GM23338 (cell line): ENCODE data around the gene MBTPS2. TPM values are rescaled to one million over a fixed set of nuclear protein-coding genes. Genes with fewer than 3 reads are reported as not detected.

Experiments
- ATAC-seq: fragments of 200-7000 bp; cut with Tn5 transposase; 3 replicates; pipeline ENCODE4 v1.9.1; 2020
- DNase-seq: peaks from one replicate; pipeline ENCODE4 v3.0.0-alpha.2; 2015; ENCODE audit warnings: low spot score
- H2AFZ ChIP-seq: fragments of 200-600 bp; sonication (generic); 2 replicates; pipeline ENCODE4 v1.8.0; 2016; ENCODE audit warnings: antibody characterized with exemption, mild to moderate bottlenecking, moderate library complexity
- H3F3A ChIP-seq: fragments of 200-600 bp; sonication (generic); replicated peaks from 2 replicates; pipeline ENCODE4 v1.8.0; 2017; ENCODE audit warnings: antibody characterized with exemption, mixed run types, low read depth
- H3K27ac ChIP-seq: fragments of 200-600 bp; sonication (generic); 2 replicates; pipeline ENCODE4 v1.6.1; 2016; ENCODE audit warnings: low read depth
- H3K27me3 ChIP-seq: fragments of 200-600 bp; sonication (generic); 2 replicates; pipeline ENCODE4 v1.8.0; 2016; ENCODE audit warnings: mild to moderate bottlenecking, mixed run types, moderate library complexity; ENCODE audit not compliant: insufficient read depth
- H3K36me3 ChIP-seq: fragments of 200-600 bp; sonication (generic); 2 replicates; pipeline ENCODE4 v1.8.0; 2016; ENCODE audit warnings: mild to moderate bottlenecking; ENCODE audit not compliant: insufficient read depth
- H3K4me1 ChIP-seq: fragments of 200-600 bp; sonication (generic); 2 replicates; pipeline ENCODE4 v1.8.0; 2016; ENCODE audit warnings: mild to moderate bottlenecking, moderate library complexity; ENCODE audit not compliant: insufficient read depth
- H3K4me2 ChIP-seq: fragments of 200-600 bp; sonication (generic); 2 replicates; pipeline ENCODE4 v1.7.1; 2017; ENCODE audit warnings: mixed run types
- H3K4me3 ChIP-seq: fragments of 200-600 bp; sonication (generic); 2 replicates; pipeline ENCODE4 v1.6.1; 2016; ENCODE audit warnings: mixed run types
- H3K79me2 ChIP-seq: fragments of 200-600 bp; sonication (generic); replicated peaks from 2 replicates; pipeline ENCODE4 v1.8.0; 2017; ENCODE audit warnings: mild to moderate bottlenecking; ENCODE audit not compliant: insufficient read depth
- H3K9me2 ChIP-seq: fragments of 200-600 bp; sonication (generic); 2 replicates; pipeline ENCODE4 v1.8.0; 2017; ENCODE audit not compliant: insufficient read depth
- H4K20me1 ChIP-seq: fragments of 200-600 bp; sonication (generic); replicated peaks from 2 replicates; pipeline ENCODE4 v1.8.0; 2017; ENCODE audit warnings: mild to moderate bottlenecking; ENCODE audit not compliant: insufficient read depth
- H3K27ac Mint-ChIP-seq: 2 replicates; pipeline ENCODE4 v1.8.0; 2020; ENCODE audit warnings: inconsistent platforms, mild to moderate bottlenecking, moderate library complexity, mixed read lengths
- H3K27me3 Mint-ChIP-seq: 3 replicates; pipeline ENCODE4 v1.8.0; 2022; ENCODE audit warnings: low read depth, mild to moderate bottlenecking, moderate library complexity, mixed read lengths, inconsistent platforms; ENCODE audit not compliant: insufficient read depth, poor library complexity
- H3K36me3 Mint-ChIP-seq: 3 replicates; pipeline ENCODE4 v1.8.0; 2021; ENCODE audit warnings: low read depth, mild to moderate bottlenecking, inconsistent platforms, moderate library complexity, mixed read lengths
- H3K4me1 Mint-ChIP-seq: 3 replicates; pipeline ENCODE4 v1.8.0; 2020; ENCODE audit warnings: mild to moderate bottlenecking, inconsistent platforms, mixed read lengths
- H3K4me3 Mint-ChIP-seq: 3 replicates; pipeline ENCODE4 v1.8.0; 2021; ENCODE audit warnings: moderate library complexity, mild to moderate bottlenecking, inconsistent platforms, mixed read lengths
- H3K9me3 Mint-ChIP-seq: 3 replicates; pipeline ENCODE4 v1.8.0; 2020; ENCODE audit warnings: moderate library complexity, mild to moderate bottlenecking, inconsistent platforms, mixed read lengths
- CTCF ChIP-seq, 2 experiments: fragments of 200-600 bp in 1 of 2; sonication (generic) in 1 of 2; conservative IDR thresholded peaks; 2 replicates each; pipeline versions ENCODE4 v1.5.1 to v1.6.1; 2016 to 2017; ENCODE audit warnings: antibody characterized with exemption in 2 of 2, low read depth in 2 of 2, mild to moderate bottlenecking in 2 of 2, moderate library complexity in 1 of 2
- JUNB ChIP-seq: IDR thresholded peaks from one replicate; pipeline ENCODE4 v1.6.1; 2016; ENCODE audit warnings: antibody characterized with exemption; ENCODE audit not compliant: unreplicated experiment
- POLR2AphosphoS5 ChIP-seq: IDR thresholded peaks from 2 replicates; pipeline ENCODE4 v1.6.1; 2016; ENCODE audit warnings: antibody characterized with exemption, low read depth
- REST ChIP-seq: IDR thresholded peaks from one replicate; pipeline ENCODE4 v1.6.1; 2018; ENCODE audit warnings: antibody characterized with exemption; ENCODE audit not compliant: unreplicated experiment
- ZNF331 ChIP-seq: fragments of 250-450 bp; sonication (Bioruptor Pico); IDR thresholded peaks from 2 replicates; pipeline ENCODE4 v1.5.0; 2020; ENCODE audit warnings: low read depth, mild to moderate bottlenecking, moderate library complexity
- polyA plus RNA-seq: library from polyadenylated mRNA; unstranded; fragments of >200 nt; fragmentation: Nextera tagmentation; extraction: Ambion mirVana; gene quantifications from 2 replicates; pipeline ENCODE4 v1.2.1, GENCODE V29; 2016
- total RNA-seq: library from RNA; depleted of rRNA; stranded (reverse); fragments of >200 nt; shearing (Covaris generic); gene quantifications from 2 replicates; pipeline ENCODE4 v1.2.3, GENCODE V29; 2014
- TF ChIP-seq, protein P1 (sequence below): IDR thresholded peaks from 2 replicates; pipeline ENCODE4 v1.6.1; 2016; ENCODE audit warnings: antibody characterized with exemption

The MBTPS2 gene
- total and polyA plus RNA-seq, 2 experiments from 2014 or later: 3.2 to 7.8 TPM

DNA sequence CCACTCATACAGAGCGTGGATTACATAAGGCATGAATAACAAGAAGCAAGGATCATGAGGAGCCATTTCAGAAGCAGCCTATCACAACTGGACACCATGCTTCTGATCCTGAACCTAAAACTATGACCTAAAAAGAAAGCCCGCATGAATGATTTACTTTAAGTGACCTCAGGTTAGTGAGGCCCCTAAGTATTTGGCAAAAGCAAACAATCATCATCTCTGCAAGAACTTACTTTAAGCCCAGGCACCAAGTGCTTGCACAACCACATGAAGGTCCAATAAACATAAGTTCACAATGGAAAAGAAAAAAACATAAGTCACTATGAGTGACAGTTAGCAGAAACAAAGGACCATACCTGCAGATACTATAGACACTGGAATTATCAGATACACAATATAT is 7.9 kb upstream of the MBTPS2 start:
- TF ChIP-seq POLR2AphosphoS5 (no peak), ZNF331 (CRISPR knock-in tag) (no peak)
- TF ChIP-seq, protein P1, sequence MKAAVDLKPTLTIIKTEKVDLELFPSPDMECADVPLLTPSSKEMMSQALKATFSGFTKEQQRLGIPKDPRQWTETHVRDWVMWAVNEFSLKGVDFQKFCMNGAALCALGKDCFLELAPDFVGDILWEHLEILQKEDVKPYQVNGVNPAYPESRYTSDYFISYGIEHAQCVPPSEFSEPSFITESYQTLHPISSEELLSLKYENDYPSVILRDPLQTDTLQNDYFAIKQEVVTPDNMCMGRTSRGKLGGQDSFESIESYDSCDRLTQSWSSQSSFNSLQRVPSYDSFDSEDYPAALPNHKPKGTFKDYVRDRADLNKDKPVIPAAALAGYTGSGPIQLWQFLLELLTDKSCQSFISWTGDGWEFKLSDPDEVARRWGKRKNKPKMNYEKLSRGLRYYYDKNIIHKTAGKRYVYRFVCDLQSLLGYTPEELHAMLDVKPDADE: no peak
- Histone ChIP-seq H3F3A (no peaks in the 10 kb centered on the region), H3K9me2 (no peaks in the 10 kb centered on the region), H2AFZ (no peak overlapping the region), H3K27ac (no peak overlapping the region), H4K20me1 (no peaks in the 10 kb centered on the region), H3K4me1 (0 out of 2 replicates have a peak, but pooled peaks cover 9% of the 10 kb centered on the region), H3K4me3 (no peak overlapping the region), H3K4me2 (no peak overlapping the region), H3K27me3 (no peaks in the 10 kb centered on the region), H3K36me3 (no peaks in the 10 kb centered on the region), H3K79me2 (no peaks in the 10 kb centered on the region)
- peaks cover 2% of the 10 kb centered on the region for H3K27me3 Mint-ChIP-seq
- DNase-seq (no peak), ATAC-seq (no peak)
- H3K36me3 Mint-ChIP-seq: no peaks in the 10 kb centered on the region
- H3K4me3 Mint-ChIP-seq: no peak overlapping the region
- H3K9me3 Mint-ChIP-seq: no peaks in the 10 kb centered on the region
- peaks cover 18% of the 10 kb centered on the region; the same call in 2 of the 3 replicates for H3K4me1 Mint-ChIP-seq
- no peak overlapping the region for H3K27ac Mint-ChIP-seq

GRCh38 chrX:21837056-21837455 is 2.4 kb upstream of the MBTPS2 start:
- Histone ChIP-seq H3K9me2 (no peaks in the 10 kb centered on the region), H3K79me2 (peaks cover 11% of the 10 kb centered on the region; the same call in 1 of the 2 replicates), H3K36me3 (no peaks in the 10 kb centered on the region), H4K20me1 (no peaks in the 10 kb centered on the region), H3F3A (no peaks in the 10 kb centered on the region), H3K27me3 (no peaks in the 10 kb centered on the region), H3K4me2 (no peak overlapping the region), H3K27ac (no peak overlapping the region), H3K4me3 (no peak overlapping the region), H3K4me1 (peaks cover 13% of the 10 kb centered on the region), H2AFZ (no peak overlapping the region)
- Mint-ChIP-seq H3K4me1 (peaks cover 16% of the 10 kb centered on the region; the same call in 2 of the 3 replicates), H3K9me3 (no peaks in the 10 kb centered on the region), H3K4me3 (no peak overlapping the region), H3K27ac (no peak overlapping the region), H3K36me3 (no peaks in the 10 kb centered on the region), H3K27me3 (peaks cover 4% of the 10 kb centered on the region)
- DNase-seq (no peak), ATAC-seq (no peak)
- TF ChIP-seq JUNB (no peak), CTCF (conservative IDR thresholded peaks at IDR 0.05; ENCODE audit: low read depth in 2 of 2) (peak in 1 of 2 experiments; percentile 27; a peak in 2 of 4 replicates)

DNA sequence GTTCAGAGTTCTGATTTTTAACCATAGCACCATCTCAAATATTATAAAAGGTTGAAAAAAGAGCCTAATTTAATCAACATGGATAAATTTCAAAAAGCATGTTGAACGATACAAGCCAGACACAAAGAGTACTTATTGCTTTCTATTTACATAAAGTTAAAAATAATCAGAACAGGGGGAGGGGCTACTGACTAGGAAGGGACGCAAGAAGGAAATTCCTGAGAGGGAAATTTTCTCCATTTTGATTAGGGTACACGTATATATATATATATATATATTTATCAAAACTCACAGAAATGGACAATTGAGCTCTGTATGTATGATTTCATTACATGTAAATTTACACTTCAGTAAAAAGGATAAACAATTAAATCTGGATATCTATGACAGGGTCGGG is 482 bp upstream of the MBTPS2 start:
- Mint-ChIP-seq H3K9me3 (no peaks in the 10 kb centered on the region), H3K36me3 (peaks cover 3% of the 10 kb centered on the region; the same call in 2 of the 3 replicates), H3K27me3 (peaks cover 2% of the 10 kb centered on the region), H3K4me3 (peak overlapping the region; percentile 89), H3K27ac (peak overlapping the region; percentile 88), H3K4me1 (peaks cover 6% of the 10 kb centered on the region; the same call in 2 of the 3 replicates)
- H3K79me2 ChIP-seq: peaks cover 11% of the 10 kb centered on the region; the same call in 1 of the 2 replicates
- H3K4me1 ChIP-seq: peaks cover 13% of the 10 kb centered on the region
- H3K4me3 ChIP-seq: peak overlapping the region; percentile 73
- no peaks in the 10 kb centered on the region for H4K20me1 ChIP-seq
- DNase-seq (no peak), ATAC-seq (no peak)
- 0 out of 2 replicates have a peak overlapping the region, but pooled peaks have one; percentile 87 for H2AFZ ChIP-seq
- peak overlapping the region; percentile 83; the same call in 1 of the 2 replicates for H3K27ac ChIP-seq
- TF ChIP-seq REST (no peak), POLR2AphosphoS5 (no peak)
- TF ChIP-seq, protein P1: no peak
- H3F3A ChIP-seq: no peaks in the 10 kb centered on the region
- H3K36me3 ChIP-seq: no peaks in the 10 kb centered on the region
- no peaks in the 10 kb centered on the region for H3K27me3 ChIP-seq
- no peaks in the 10 kb centered on the region for H3K9me2 ChIP-seq
- peak overlapping the region; percentile 78 for H3K4me2 ChIP-seq
